H1 (cell line): Measurements from ENCODE around the gene THSD1. TPM values are rescaled to one million over a fixed set of nuclear protein-coding genes. Genes with fewer than 3 reads are reported as not detected.
A peak's percentile ranks its signal among the peaks of the same experiment; 100 is the strongest.

Source experiments
- CTCF ChIA-PET: fragments of 300-600 bp; sonication (Branson Sonifier 250); formaldehyde crosslinking; loops from one replicate; lab custom pipeline; 2021; ENCODE audit not compliant: partially characterized antibody; lab: Charles Lee
- POLR2A ChIA-PET: fragments of 300-600 bp; sonication (Branson Sonifier 250); formaldehyde crosslinking; loops from one replicate; lab custom pipeline; 2021; ENCODE audit warnings: inconsistent platforms; ENCODE audit not compliant: partially characterized antibody; lab: Charles Lee
- DNase-seq, 2 experiments: peaks; one replicate each; pipeline versions ENCODE4 v3.0.0 to v3.0.0-alpha.2; 2010 to 2022; ENCODE audit warnings: low spot score in 2 of 2, low read depth in 1 of 2, mixed read lengths in 1 of 2
- FAIRE-seq: peaks from 2 replicates; lab custom pipeline; 2011; peaks lifted over from hg19 to GRCh38; lab: Jason Lieb, UNC
- H2AFZ ChIP-seq: 2 replicates; pipeline ENCODE4 v1.8.1; 2012; ENCODE audit warnings: low read length, inconsistent platforms
- H2AK5ac ChIP-seq: 2 replicates; pipeline ENCODE4 v1.6.1; 2013; ENCODE audit warnings: low read depth, low read length
- H2BK120ac ChIP-seq: replicated peaks from 2 replicates; pipeline ENCODE3; 2013; ENCODE audit warnings: low read depth, low read length, inconsistent platforms
- H2BK12ac ChIP-seq: 2 replicates; pipeline ENCODE4 v1.6.1; 2013; ENCODE audit warnings: low read depth, low read length
- H2BK15ac ChIP-seq: 2 replicates; pipeline ENCODE4 v1.6.1; 2013; ENCODE audit warnings: low read length
- H2BK20ac ChIP-seq: 2 replicates; pipeline ENCODE4 v1.6.1; 2013; ENCODE audit warnings: low read length
- H2BK5ac ChIP-seq: 2 replicates; pipeline ENCODE4 v1.6.1; 2013; ENCODE audit warnings: low read depth, low read length
- H3K14ac ChIP-seq: 2 replicates; pipeline ENCODE4 v1.6.1; 2013; ENCODE audit warnings: inconsistent platforms; ENCODE audit not compliant: insufficient read length
- H3K18ac ChIP-seq: 2 replicates; pipeline ENCODE4 v1.6.1; 2013; ENCODE audit warnings: low read length; ENCODE audit errors: extremely low read depth
- H3K23ac ChIP-seq: 2 replicates; pipeline ENCODE4 v1.6.1; 2013; ENCODE audit warnings: inconsistent platforms; ENCODE audit not compliant: insufficient read length
- H3K23me2 ChIP-seq: 2 replicates; pipeline ENCODE4 v1.6.1; 2013; ENCODE audit warnings: low read depth, low read length
- H3K27ac ChIP-seq: 2 replicates; pipeline ENCODE4 v1.6.1; 2011; ENCODE audit warnings: low read depth, low read length, inconsistent platforms
- H3K27me3 ChIP-seq, 4 experiments: replicated peaks in 1 of 4; 1 replicate in 1 of 4; 2 replicates in 3 of 4; pipeline versions ENCODE4 v1.6.1 to v1.8.1; 2011 to 2013; ENCODE audit warnings: low read length in 3 of 4, mild to moderate bottlenecking in 3 of 4, inconsistent platforms in 2 of 4, mixed read lengths in 2 of 4, moderate library complexity in 1 of 4; ENCODE audit not compliant: control insufficient read depth in 3 of 4, insufficient read depth in 3 of 4; ENCODE audit errors: extremely low read depth in 1 of 4
- H3K36me3 ChIP-seq, 4 experiments: 2 replicates each; pipeline versions ENCODE4 v1.6.1 to v1.8.1; 2011 to 2013; ENCODE audit warnings: mild to moderate bottlenecking in 4 of 4, low read length in 3 of 4, moderate library complexity in 2 of 4, control low read depth in 1 of 4, inconsistent platforms in 1 of 4; ENCODE audit not compliant: insufficient read depth in 4 of 4, control insufficient read depth in 2 of 4
- H3K4ac ChIP-seq: replicated peaks from 2 replicates; pipeline ENCODE3; 2013; ENCODE audit warnings: low read length, low read depth, mixed read lengths, inconsistent platforms; ENCODE audit not compliant: insufficient read length
- H3K4me1 ChIP-seq, 4 experiments: replicated peaks in 1 of 4; 1 replicate in 1 of 4; 2 replicates in 3 of 4; pipeline versions ENCODE4 v1.6.1 to v1.8.1; 2011 to 2013; ENCODE audit warnings: low read length in 3 of 4, inconsistent platforms in 2 of 4, mixed read lengths in 1 of 4; ENCODE audit not compliant: insufficient read depth in 4 of 4, control insufficient read depth in 3 of 4
- H3K4me2 ChIP-seq, 2 experiments: 2 replicates each; pipeline versions ENCODE4 v1.6.1 to v1.8.1; 2011 to 2013; ENCODE audit warnings: low read depth in 2 of 2, low read length in 2 of 2, control low read depth in 1 of 2, inconsistent platforms in 1 of 2, mild to moderate bottlenecking in 1 of 2; ENCODE audit not compliant: insufficient read depth in 1 of 2
- H3K4me3 ChIP-seq, 4 experiments: fragments of 200-600, 300-600 bp in 1 of 4; sonication (generic), shearing (Covaris generic), sonication (Bioruptor Twin) in 1 of 4; 2 replicates each; pipeline versions ENCODE4 v1.5.1 to v1.8.1; 2011 to 2016; ENCODE audit warnings: low read length in 4 of 4, low read depth in 3 of 4, control low read depth in 2 of 4, inconsistent platforms in 2 of 4, mild to moderate bottlenecking in 2 of 4, mixed read lengths in 1 of 4, moderate library complexity in 1 of 4; ENCODE audit not compliant: insufficient read depth in 2 of 4; ENCODE audit errors: extremely low read depth in 1 of 4
- H3K56ac ChIP-seq: replicated peaks from 2 replicates; pipeline ENCODE3; 2013; ENCODE audit warnings: low read depth, mild to moderate bottlenecking, mixed read lengths, low read length, inconsistent platforms; ENCODE audit not compliant: insufficient read length
- H3K79me1 ChIP-seq: 2 replicates; pipeline ENCODE4 v1.6.1; 2013; ENCODE audit warnings: low read depth, low read length, control low read depth
- H3K79me2 ChIP-seq, 2 experiments: 2 replicates each; pipeline versions ENCODE4 v1.6.1 to v1.8.1; 2012 to 2013; ENCODE audit warnings: low read length in 2 of 2, mild to moderate bottlenecking in 2 of 2, inconsistent platforms in 1 of 2; ENCODE audit not compliant: insufficient read depth in 2 of 2, control insufficient read depth in 1 of 2
- H3K9ac ChIP-seq, 4 experiments: replicated peaks in 1 of 4; 1 replicate in 1 of 4; 2 replicates in 3 of 4; pipeline versions ENCODE4 v1.6.1 to v1.8.1; 2011 to 2013; ENCODE audit warnings: low read depth in 3 of 4, low read length in 3 of 4, control low read depth in 2 of 4, mild to moderate bottlenecking in 2 of 4, moderate library complexity in 2 of 4, inconsistent platforms in 1 of 4; ENCODE audit errors: extremely low read depth in 1 of 4
- H3K9me3 ChIP-seq, 2 experiments: 2 replicates each; pipeline versions ENCODE4 v1.6.1 to v1.8.1; 2012 to 2013; ENCODE audit warnings: mild to moderate bottlenecking in 2 of 2, moderate library complexity in 2 of 2, control low read depth in 1 of 2, inconsistent platforms in 1 of 2, low read depth in 1 of 2, low read length in 1 of 2, mixed read lengths in 1 of 2; ENCODE audit not compliant: insufficient read depth in 2 of 2
- H4K20me1 ChIP-seq, 2 experiments: replicated peaks in 1 of 2; 2 replicates each; pipeline versions ENCODE3 to v1.8.1; 2011 to 2013; ENCODE audit warnings: inconsistent platforms in 2 of 2, low read length in 2 of 2, mild to moderate bottlenecking in 1 of 2; ENCODE audit not compliant: insufficient read depth in 2 of 2, control insufficient read depth in 1 of 2
- H4K5ac ChIP-seq: 2 replicates; pipeline ENCODE4 v1.6.1; 2013; ENCODE audit warnings: low read length, low read depth, mixed read lengths, inconsistent platforms; ENCODE audit not compliant: insufficient read length
- H4K8ac ChIP-seq: 2 replicates; pipeline ENCODE4 v1.8.0; 2013; ENCODE audit warnings: mild to moderate bottlenecking, moderate library complexity, low read length, inconsistent platforms; ENCODE audit not compliant: insufficient read depth; ENCODE audit errors: extremely low read depth
- H4K91ac ChIP-seq: replicated peaks from 2 replicates; pipeline ENCODE3; 2013; ENCODE audit warnings: low read length, mixed read lengths, inconsistent platforms; ENCODE audit not compliant: insufficient read length
- BACH1 ChIP-seq: IDR thresholded peaks from 2 replicates; pipeline ENCODE4 v1.6.1; 2012; ENCODE audit warnings: low read length, improper control_type of control experiment
- CTBP2 ChIP-seq: IDR thresholded peaks from 2 replicates; pipeline ENCODE4 v1.7.0; 2011; ENCODE audit warnings: borderline replicate concordance, mild to moderate bottlenecking, moderate library complexity, mixed read lengths, low read length; ENCODE audit not compliant: insufficient read depth, insufficient read length
- JUND ChIP-seq: IDR thresholded peaks from 2 replicates; pipeline ENCODE4 v1.6.1; 2011; ENCODE audit warnings: mild to moderate bottlenecking, improper control_type of control experiment, low read length
- KDM4A ChIP-seq: IDR thresholded peaks from one replicate; pipeline ENCODE4 v1.7.1; 2012; ENCODE audit warnings: low read depth, mild to moderate bottlenecking, moderate library complexity, low read length, inconsistent platforms; ENCODE audit not compliant: severe bottlenecking
- RBBP5 ChIP-seq: IDR thresholded peaks from 2 replicates; pipeline ENCODE4 v1.7.1; 2012; ENCODE audit warnings: low read depth, mild to moderate bottlenecking, inconsistent platforms, low read length, moderate library complexity, borderline replicate concordance
- WGBS, 2 experiments: shearing (Covaris generic) in 1 of 2; methylation state at CpG; one replicate each; pipeline versions ENCODE4 v1.1.6 to v1.1.7; 2013 to 2015; ENCODE audit warnings: low lambda C conversion rate in 2 of 2, mixed read lengths in 2 of 2, inconsistent platforms in 1 of 2, low coverage in 1 of 2, missing lambda C conversion rate in 1 of 2; ENCODE audit not compliant: insufficient replicate concordance in 2 of 2, insufficient coverage in 1 of 2, insufficient read length in 1 of 2; ENCODE audit errors: extremely low coverage in 1 of 2, missing lambda C conversion rate in 1 of 2; 5-methylcytosine and 5-hydroxymethylcytosine counted together
- polyA plus RNA-seq, 7 experiments: library from polyadenylated mRNA; depleted of rRNA in 3 of 7; stranded (reverse) in 5 of 7; unstranded in 2 of 7; fragments of >200 nt in 5 of 7; fragments of 200-250 nt in 2 of 7; gene quantifications; 1 replicate in 5 of 7; 2 replicates in 1 of 7; 4 replicates in 1 of 7; pipeline versions ENCODE4 v1.2.1 to v1.2.3, GENCODE V29; 2011 to 2013; ENCODE audit warnings: missing spikeins in 2 of 7, mixed read lengths in 2 of 7
- total RNA-seq: library from RNA; stranded (reverse); fragmentation: NEBNext Ultra II Directional; extraction: Animal tissue kit (Norgen Biotek cat#: 25700); gene quantifications from 2 replicates; pipeline ENCODE4 v1.2.1, GENCODE V29; 2021
- TF ChIP-seq, protein P1 (sequence below), 3 experiments: IDR thresholded peaks; 1 replicate in 2 of 3; 2 replicates in 1 of 3; pipeline versions ENCODE4 v1.5.1 to v1.6.1; 2011; ENCODE audit warnings: low read length in 3 of 3, mild to moderate bottlenecking in 3 of 3, inconsistent platforms in 2 of 3, low read depth in 1 of 3, moderate library complexity in 1 of 3; ENCODE audit not compliant: insufficient read depth in 1 of 3; ENCODE audit errors: control extremely low read depth in 1 of 3

Gene THSD1
- total and polyA plus RNA-seq, 2 of the 8 experiments (the other 6 are each of a cell fraction or from before 2014, with no cell fraction given): 0.17 to 0.35 TPM

DNA sequence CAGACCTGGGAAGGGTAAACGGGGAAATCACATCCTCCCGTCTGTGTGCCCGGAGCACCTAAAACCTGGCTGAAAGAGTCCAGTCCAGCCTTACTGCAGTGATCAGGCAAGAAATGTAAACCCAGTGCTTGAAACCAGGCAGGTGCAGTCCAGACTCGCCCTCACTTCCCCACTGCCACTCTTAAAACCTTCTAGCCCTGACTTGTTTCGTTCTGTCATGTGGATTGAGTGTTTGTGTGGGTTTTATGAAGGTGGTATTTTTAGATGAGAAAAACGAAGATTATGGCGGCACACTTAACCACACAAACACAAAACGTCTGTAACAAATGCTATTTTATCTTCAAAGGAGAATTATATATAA is 48.5 kb upstream of the THSD1 start:
- H4K20me1 ChIP-seq: no peaks in the 10 kb centered on the region
- peaks cover 2 to 7% (median 3%) of the 10 kb centered on the region in 4 experiments; a peak in 4 of 7 replicates for H3K4me1 ChIP-seq
- 0 out of 2 replicates have a peak, but pooled peaks cover 2% of the 10 kb centered on the region for H3K79me1 ChIP-seq
- no peak overlapping the region for H3K56ac ChIP-seq
- H3K79me2 ChIP-seq: peaks cover 0 to 20% of the 10 kb centered on the region in 2 experiments; a peak in 2 of 4 replicates
- H3K9ac ChIP-seq: no peak overlapping the region; a peak in 1 of 7 replicates
- no peak overlapping the region for H2BK5ac ChIP-seq
- peaks cover 8% of the 10 kb centered on the region for H3K23me2 ChIP-seq
- no peak overlapping the region for H3K27ac ChIP-seq
- no peak for FAIRE-seq
- H4K8ac ChIP-seq: no peak overlapping the region
- no peak overlapping the region for H2BK120ac ChIP-seq
- no peak overlapping the region for H2AK5ac ChIP-seq
- H3K4me3 ChIP-seq: peak overlapping the region; percentile 69 to 96 (median 84)
- no peak overlapping the region for H4K91ac ChIP-seq
- no peak overlapping the region for H4K5ac ChIP-seq
- no peak for DNase-seq
- CTCF ChIA-PET: no interaction called here
- 0 out of 2 replicates have a peak overlapping the region, but pooled peaks have one; percentile 59 for H2AFZ ChIP-seq
- H3K9me3 ChIP-seq: no peaks in the 10 kb centered on the region
- no peak overlapping the region for H3K18ac ChIP-seq
- no peak for TF ChIP-seq RBBP5
- no peak for TF ChIP-seq KDM4A
- TF ChIP-seq BACH1: no peak
- no peak for TF ChIP-seq CTBP2
- TF ChIP-seq, protein P1, sequence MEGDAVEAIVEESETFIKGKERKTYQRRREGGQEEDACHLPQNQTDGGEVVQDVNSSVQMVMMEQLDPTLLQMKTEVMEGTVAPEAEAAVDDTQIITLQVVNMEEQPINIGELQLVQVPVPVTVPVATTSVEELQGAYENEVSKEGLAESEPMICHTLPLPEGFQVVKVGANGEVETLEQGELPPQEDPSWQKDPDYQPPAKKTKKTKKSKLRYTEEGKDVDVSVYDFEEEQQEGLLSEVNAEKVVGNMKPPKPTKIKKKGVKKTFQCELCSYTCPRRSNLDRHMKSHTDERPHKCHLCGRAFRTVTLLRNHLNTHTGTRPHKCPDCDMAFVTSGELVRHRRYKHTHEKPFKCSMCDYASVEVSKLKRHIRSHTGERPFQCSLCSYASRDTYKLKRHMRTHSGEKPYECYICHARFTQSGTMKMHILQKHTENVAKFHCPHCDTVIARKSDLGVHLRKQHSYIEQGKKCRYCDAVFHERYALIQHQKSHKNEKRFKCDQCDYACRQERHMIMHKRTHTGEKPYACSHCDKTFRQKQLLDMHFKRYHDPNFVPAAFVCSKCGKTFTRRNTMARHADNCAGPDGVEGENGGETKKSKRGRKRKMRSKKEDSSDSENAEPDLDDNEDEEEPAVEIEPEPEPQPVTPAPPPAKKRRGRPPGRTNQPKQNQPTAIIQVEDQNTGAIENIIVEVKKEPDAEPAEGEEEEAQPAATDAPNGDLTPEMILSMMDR (IDR thresholded peaks at IDR 0.05; ENCODE audit: control extremely low read depth in 1 of 3, insufficient read depth in 1 of 3, low read depth in 1 of 3, low read length in 3 of 3): no peak
- TF ChIP-seq JUND: no peak
- H2BK12ac ChIP-seq: no peak overlapping the region
- H3K23ac ChIP-seq: no peak overlapping the region
- H2BK20ac ChIP-seq: no peak overlapping the region
- H3K36me3 ChIP-seq: peaks cover 0 to 25% (median 7%) of the 10 kb centered on the region in 4 experiments; a peak in 4 of 8 replicates
- WGBS, 2 experiments: 54 to 100% methylated on average over 1 to 8 of the region's 8 CpGs
- H3K4me2 ChIP-seq: peak overlapping the region; percentile 92 to 93
- H3K4ac ChIP-seq: no peak overlapping the region
- no peaks in the 10 kb centered on the region for H3K27me3 ChIP-seq
- no peak overlapping the region for H3K14ac ChIP-seq
- no peak overlapping the region for H2BK15ac ChIP-seq
- POLR2A ChIA-PET: no interaction called here
